ENCODE results near the gene B3GNT4. TPM values are rescaled to one million over a fixed set of nuclear protein-coding genes. Genes with fewer than 3 reads are reported as not detected.
"Not testable (repeated sequence)": the region's sequence is repeated elsewhere in the genome, so short reads cannot be mapped to it uniquely, and the experiment has no call there.

B3GNT4 gene
- total RNA-seq, 2 donors from 2014 or later, result 0.90 TPM; not detected in 1

DNA sequence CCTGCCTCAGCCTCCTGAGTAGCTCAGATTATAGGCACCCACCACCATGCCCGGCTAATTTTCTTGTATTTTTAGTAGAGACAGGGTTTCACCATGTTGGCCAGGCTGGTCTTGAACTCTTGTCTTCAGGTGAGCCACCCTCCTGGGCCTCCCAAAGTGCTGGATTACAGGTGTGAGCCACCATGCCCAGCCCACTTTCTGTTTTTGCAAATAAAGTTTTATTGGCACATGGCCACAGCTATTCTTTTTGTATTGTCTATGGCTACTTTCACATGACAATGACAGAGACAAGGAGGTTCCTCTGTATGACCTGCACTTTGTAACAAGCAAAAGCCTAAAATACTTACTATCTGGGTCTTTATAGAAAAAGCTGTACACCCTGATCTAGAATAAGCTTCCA lies 42.0 kb downstream of the B3GNT4 start:
- no peak overlapping the region for H3K27ac Mint-ChIP-seq
- no peak overlapping the region for H3K4me3 Mint-ChIP-seq
- no peak for ATAC-seq
- DNase-seq (ENCODE audit: low spot score), result no peak
- no peaks in the 10 kb centered on the region for H3K27me3 Mint-ChIP-seq
- H3K9me3 Mint-ChIP-seq, result no peaks in the 10 kb centered on the region
- peaks cover 6% of the 10 kb centered on the region for H3K36me3 Mint-ChIP-seq
- H3K4me1 Mint-ChIP-seq (ENCODE audit: low read depth in 2 of 2), result peaks cover 5 to 9% of the 10 kb centered on the region in 2 donors

DNA sequence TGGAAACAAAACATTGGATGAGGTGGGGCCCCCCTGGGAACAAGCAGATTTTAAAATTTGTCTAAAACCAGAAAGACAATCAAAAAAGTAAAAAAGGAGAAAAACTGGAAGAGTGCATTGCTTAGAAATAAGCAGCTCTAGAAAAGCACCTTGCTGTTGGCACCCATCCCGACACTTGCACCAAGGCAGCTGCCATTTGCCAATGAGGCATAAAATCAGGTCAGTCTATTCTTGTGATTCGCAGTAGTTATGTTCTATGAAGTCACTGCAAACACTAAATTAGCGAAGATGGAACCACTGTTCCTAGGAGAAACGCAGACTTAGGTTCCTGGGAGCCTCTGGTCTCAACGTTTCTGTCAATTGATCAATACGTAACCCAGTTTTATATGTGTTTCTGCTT lies 46.5 kb downstream of the B3GNT4 start:
- H3K36me3 Mint-ChIP-seq, result peaks cover 6% of the 10 kb centered on the region
- no peak for DNase-seq (ENCODE audit: low spot score)
- no peak overlapping the region for H3K4me3 Mint-ChIP-seq
- H3K4me1 Mint-ChIP-seq (ENCODE audit: low read depth in 2 of 2), result peaks cover 0 to under 1% of the 10 kb centered on the region in 2 donors
- no peak for ATAC-seq
- no peaks in the 10 kb centered on the region for H3K27me3 Mint-ChIP-seq
- no peaks in the 10 kb centered on the region for H3K9me3 Mint-ChIP-seq
- H3K27ac Mint-ChIP-seq, result no peak overlapping the region

DNA sequence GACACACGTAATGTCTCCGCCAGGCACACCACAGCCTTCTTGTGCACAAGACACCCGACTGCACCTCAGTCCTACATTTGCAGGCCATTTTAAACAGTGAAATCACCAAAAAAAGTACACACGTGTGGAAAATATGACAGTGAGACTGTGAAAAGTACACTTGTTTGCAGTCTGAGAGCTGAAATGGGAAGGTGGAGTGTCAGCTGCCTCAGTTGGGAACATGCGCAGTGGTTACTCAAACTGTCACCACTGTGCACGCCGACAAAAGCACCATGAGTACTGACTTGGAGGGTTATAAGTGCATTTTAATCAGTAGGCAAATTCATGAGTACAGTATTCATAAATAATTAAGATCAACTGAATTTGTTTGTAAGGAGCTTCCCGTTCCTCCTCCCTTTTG lies 47.0 kb downstream of the B3GNT4 start:
- H3K4me1 Mint-ChIP-seq (ENCODE audit: low read depth in 2 of 2), result no peaks in the 10 kb centered on the region
- no peaks in the 10 kb centered on the region for H3K9me3 Mint-ChIP-seq
- no peak overlapping the region for H3K27ac Mint-ChIP-seq
- no peak for ATAC-seq
- H3K36me3 Mint-ChIP-seq, result peaks cover 6% of the 10 kb centered on the region
- no peak for DNase-seq (ENCODE audit: low spot score)
- H3K27me3 Mint-ChIP-seq, result no peaks in the 10 kb centered on the region
- no peak overlapping the region for H3K4me3 Mint-ChIP-seq

DNA sequence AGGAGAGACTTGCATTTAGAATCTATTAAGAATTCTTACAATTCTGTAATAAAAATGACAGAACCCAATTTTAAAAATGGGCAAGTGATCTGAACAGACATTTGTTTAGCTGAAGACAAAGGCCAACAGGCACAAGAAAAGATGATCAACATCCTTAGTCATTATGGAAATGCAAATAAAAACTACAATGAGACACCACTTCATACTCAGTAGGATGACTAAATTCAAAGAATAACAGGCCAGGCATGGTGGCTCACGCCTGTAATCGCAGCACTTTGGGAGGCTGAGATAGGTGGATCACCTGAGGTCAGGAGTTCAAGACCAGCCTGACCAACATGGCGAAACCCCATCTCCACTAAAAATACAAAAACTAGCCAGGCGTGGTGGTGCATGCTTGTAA lies 55.0 kb downstream of the B3GNT4 start:
- not testable (repeated sequence) for H3K36me3 Mint-ChIP-seq
- H3K27ac Mint-ChIP-seq, result peak overlapping the region in 1 of 2 donors; percentile 73

More for the DNA sequence above, 55.0 kb downstream of the B3GNT4 start:
- H3K4me1 Mint-ChIP-seq (ENCODE audit: low read depth in 2 of 2); H3K4me3 Mint-ChIP-seq; ATAC-seq; H3K9me3 Mint-ChIP-seq; DNase-seq (ENCODE audit: low spot score); H3K27me3 Mint-ChIP-seq: not testable (repeated sequence)

Other genes with a start within 250 kb of the B3GNT4 start
- gene BCL7A, start 181.8 kb upstream of the B3GNT4 start, total RNA-seq, result under 1 TPM; 0.33 to 0.69 TPM
- 10 to 100 TPM; 28.4 to 48.6 TPM for gene MLXIP, start 125.0 kb upstream of the B3GNT4 start, total RNA-seq
- gene IL31, start 29.5 kb upstream of the B3GNT4 start, total RNA-seq, result not detected
- gene LRRC43, start 20.6 kb upstream of the B3GNT4 start, total RNA-seq, result 1 to 10 TPM; 1.1 to 9.3 TPM
- 10 to 100 TPM; 43.0 to 47.3 TPM for gene DIABLO, start 22.3 kb downstream of the B3GNT4 start, total RNA-seq
- 10 to 100 TPM; 31.8 to 34.4 TPM for gene VPS33A, start 62.8 kb downstream of the B3GNT4 start, total RNA-seq
- gene CLIP1, start 219.0 kb downstream of the B3GNT4 start, total RNA-seq, result 100 to 1,000 TPM in 1 of 2 donors, 10 to 100 TPM in 1; 75.4 to 108 TPM

Measured in natural killer cell treated with Interleukin-12 subunit alpha and Interleukin-12 subunit beta and Interleukin-15 and Interleukin-18, amount 100 ng/mL, for 72 hours (primary cell).